Psoas muscle (tissue), 8 donors: ENCODE data around the gene NRCAM. TPM values are rescaled to one million over a fixed set of nuclear protein-coding genes. Genes with fewer than 3 reads are reported as not detected.

Experiments
- ATAC-seq, 4 donors: fragments of 200-7000 bp; cut with Tn5 transposase; one replicate each; pipeline ENCODE4 v1.9.1; 2020; ENCODE audit warnings: moderate library complexity in 3 of 4, mild to moderate bottlenecking in 2 of 4
- DNase-seq, 2 donors: peaks; one replicate each; pipeline ENCODE4 v3.0.0-alpha.2; 2020
- H3K27ac ChIP-seq: fragments of 200-600 bp; one replicate; pipeline ENCODE4 v1.8.0; 2022
- H3K27me3 ChIP-seq, 3 donors: fragments of 200-600 bp in 1 of 3; one replicate each; pipeline versions ENCODE4 v1.6.1 to v1.8.0; 2013 to 2022; ENCODE audit warnings: low read length in 2 of 3, mild to moderate bottlenecking in 2 of 3, moderate library complexity in 1 of 3; ENCODE audit not compliant: insufficient read depth in 3 of 3
- H3K36me3 ChIP-seq, 2 donors: fragments of 200-600 bp in 1 of 2; one replicate each; pipeline versions ENCODE4 v1.6.1 to v1.8.0; 2013 to 2022; ENCODE audit warnings: low read depth in 1 of 2, mild to moderate bottlenecking in 1 of 2, moderate library complexity in 1 of 2; ENCODE audit not compliant: insufficient read depth in 1 of 2
- H3K4me1 ChIP-seq: fragments of 200-600 bp; one replicate; pipeline ENCODE4 v1.8.0; 2022
- H3K4me3 ChIP-seq: fragments of 200-600 bp; one replicate; pipeline ENCODE4 v1.8.0; 2022; ENCODE audit warnings: mild to moderate bottlenecking
- H3K9me3 ChIP-seq: fragments of 200-600 bp; one replicate; pipeline ENCODE4 v1.8.0; 2022
- WGBS, 3 donors: extraction: QIAGEN DNeasy Blood & Tissue Kit; methylation state at CpG; one replicate each; pipeline versions ENCODE4 v1.1.6 to v1.1.7; 2013; 5-methylcytosine and 5-hydroxymethylcytosine counted together
- intact Hi-C, 2 donors: fragments of 100-400 bp; cut with DNase I; formaldehyde crosslinking; loops; one replicate each; pipeline versions ENCODE4 v1.11.0 to v1.14.2; 2022
- polyA plus RNA-seq, 3 donors: library from polyadenylated mRNA; stranded (reverse); fragments of 200-250 nt; gene quantifications; one replicate each; pipeline ENCODE4 v1.2.3, GENCODE V29; 2013
- total RNA-seq, 4 donors: library from RNA; stranded (reverse); fragmentation: NEBNext Ultra II Directional in 2 of 4; extraction: Animal tissue kit (Norgen Biotek cat#: 25700) in 2 of 4; gene quantifications; one replicate each; pipeline versions ENCODE4 v1.2.1 to v1.2.4, GENCODE V29; 2021 to 2023
- TF ChIP-seq, protein P1 (sequence below): fragments of 200-600 bp; IDR thresholded peaks from one replicate; pipeline ENCODE4 v1.8.0; 2022; ENCODE audit warnings: antibody characterized with exemption
- donor health status: healthy with polysubstance abuse.
- donor health status: DM: no; HTN: no; CAD: no; lungs with moderate emphysema.
- donor health status: Bipolar disorder and iron deficiency.
- donor health status: healthy.
- donor health status: DM: yes; HTN: yes; CAD: no.
- donor health status: DM: no; HTN: no; CAD: no.
- donor health status: DM: no; HTN: no; CAD: no.
- donor health status: DM: yes; HTN: yes; CAD: no.

The NRCAM gene
- total and polyA plus RNA-seq, 7 donors: 0.06 to 1.8 (median 0.55) TPM

DNA sequence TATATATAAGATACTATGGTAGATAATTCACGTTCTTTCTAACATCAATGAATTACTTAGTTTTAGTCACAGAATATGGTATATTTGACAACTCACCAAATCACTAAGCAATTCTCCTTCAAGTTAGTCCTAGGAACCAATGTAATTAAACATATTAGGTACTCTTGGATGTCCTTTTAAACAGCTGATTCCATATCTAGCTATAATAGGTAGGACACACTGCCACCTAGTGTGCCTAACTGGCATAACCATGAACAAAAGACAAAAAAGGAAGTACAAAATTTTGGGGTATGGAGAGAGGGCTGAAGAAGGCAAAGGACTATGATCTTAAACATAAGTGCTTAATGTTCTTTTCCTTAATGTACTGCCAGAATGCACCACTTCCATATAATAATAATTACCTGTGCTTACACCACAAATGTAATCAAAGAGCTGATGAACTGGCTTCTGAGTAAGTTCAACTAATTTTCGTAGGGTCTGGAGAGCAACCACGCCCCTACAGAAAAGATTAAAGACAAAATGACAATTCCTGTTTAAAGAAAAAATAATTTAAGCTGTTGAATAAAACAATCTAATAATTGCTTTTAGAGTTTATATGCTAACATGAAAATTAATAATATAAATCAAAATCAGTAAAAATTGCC is 41.0 kb upstream of the NRCAM start:
- WGBS, 3 donors: 88 to 94% (median 90%) methylated on average over 3 of the region's 3 CpGs
- Histone ChIP-seq H3K9me3 (no peaks in the 10 kb centered on the region), H3K4me3 (no peak overlapping the region), H3K27ac (no peak overlapping the region), H3K4me1 (no peaks in the 10 kb centered on the region), H3K36me3 (peaks cover 3 to 85% of the 10 kb centered on the region in 2 donors), H3K27me3 (no peaks in the 10 kb centered on the region)
- TF ChIP-seq, protein P1, sequence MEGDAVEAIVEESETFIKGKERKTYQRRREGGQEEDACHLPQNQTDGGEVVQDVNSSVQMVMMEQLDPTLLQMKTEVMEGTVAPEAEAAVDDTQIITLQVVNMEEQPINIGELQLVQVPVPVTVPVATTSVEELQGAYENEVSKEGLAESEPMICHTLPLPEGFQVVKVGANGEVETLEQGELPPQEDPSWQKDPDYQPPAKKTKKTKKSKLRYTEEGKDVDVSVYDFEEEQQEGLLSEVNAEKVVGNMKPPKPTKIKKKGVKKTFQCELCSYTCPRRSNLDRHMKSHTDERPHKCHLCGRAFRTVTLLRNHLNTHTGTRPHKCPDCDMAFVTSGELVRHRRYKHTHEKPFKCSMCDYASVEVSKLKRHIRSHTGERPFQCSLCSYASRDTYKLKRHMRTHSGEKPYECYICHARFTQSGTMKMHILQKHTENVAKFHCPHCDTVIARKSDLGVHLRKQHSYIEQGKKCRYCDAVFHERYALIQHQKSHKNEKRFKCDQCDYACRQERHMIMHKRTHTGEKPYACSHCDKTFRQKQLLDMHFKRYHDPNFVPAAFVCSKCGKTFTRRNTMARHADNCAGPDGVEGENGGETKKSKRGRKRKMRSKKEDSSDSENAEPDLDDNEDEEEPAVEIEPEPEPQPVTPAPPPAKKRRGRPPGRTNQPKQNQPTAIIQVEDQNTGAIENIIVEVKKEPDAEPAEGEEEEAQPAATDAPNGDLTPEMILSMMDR: peak; percentile 80
- ATAC-seq (peak; percentile 37 to 79 (median 65)), DNase-seq (no peak)
- intact Hi-C loops: loop anchor here (2.0 to 10.0 kb wide), 2 partner anchors 312 to 314 kb away; no protein-coding TSS in a partner anchor

DNA sequence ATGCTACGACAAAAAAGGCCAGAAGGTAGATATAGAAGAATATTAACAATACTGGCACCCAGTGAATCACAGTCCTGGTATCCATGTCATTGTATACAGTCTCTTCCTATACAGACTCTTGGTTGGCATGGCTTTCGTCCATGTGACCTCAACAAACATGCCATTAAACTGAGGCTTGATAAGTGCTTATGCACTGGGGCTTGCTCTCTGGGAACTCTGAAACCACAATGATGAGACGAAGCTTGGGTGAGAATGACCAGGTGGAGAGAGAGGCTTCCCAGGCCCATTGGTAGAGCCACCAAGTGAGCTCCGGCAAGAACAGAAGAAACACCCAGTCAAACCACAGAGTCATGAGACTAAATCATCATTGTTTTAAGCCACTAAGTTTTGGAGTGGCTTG is 36.5 kb upstream of the NRCAM start:
- Histone ChIP-seq H3K4me3 (no peak overlapping the region), H3K27ac (no peak overlapping the region), H3K27me3 (no peaks in the 10 kb centered on the region), H3K36me3 (peaks cover 3 to 82% of the 10 kb centered on the region in 2 donors), H3K9me3 (no peaks in the 10 kb centered on the region), H3K4me1 (no peaks in the 10 kb centered on the region)
- intact Hi-C loops: loop anchor here in 1 of 2 donors (10.0 kb wide), 1 partner anchor 308 kb away; no protein-coding TSS in a partner anchor
- DNase-seq (no peak), ATAC-seq (no peak)
- 96 to 98% (median 96%) methylated on average over 4 of the region's 4 CpGs for WGBS, 3 donors
- TF ChIP-seq, protein P1: no peak

- TF ChIP-seq, protein P1: no peak
- Histone ChIP-seq H3K27ac (no peak overlapping the region), H3K4me1 (no peaks in the 10 kb centered on the region), H3K4me3 (no peak overlapping the region), H3K9me3 (no peaks in the 10 kb centered on the region), H3K36me3 (peaks cover 0 to 82% of the 10 kb centered on the region in 2 donors), H3K27me3 (no peaks in the 10 kb centered on the region)
- intact Hi-C loops: no loop called here
- WGBS, 3 donors: 90 to 93% (median 92%) methylated on average over 4 of the region's 4 CpGs
- ATAC-seq: no peak
- DNase-seq: no peak
Measured at GRCh38 chr7:108488768-108489538, 32.7 kb upstream of the NRCAM start.

DNA sequence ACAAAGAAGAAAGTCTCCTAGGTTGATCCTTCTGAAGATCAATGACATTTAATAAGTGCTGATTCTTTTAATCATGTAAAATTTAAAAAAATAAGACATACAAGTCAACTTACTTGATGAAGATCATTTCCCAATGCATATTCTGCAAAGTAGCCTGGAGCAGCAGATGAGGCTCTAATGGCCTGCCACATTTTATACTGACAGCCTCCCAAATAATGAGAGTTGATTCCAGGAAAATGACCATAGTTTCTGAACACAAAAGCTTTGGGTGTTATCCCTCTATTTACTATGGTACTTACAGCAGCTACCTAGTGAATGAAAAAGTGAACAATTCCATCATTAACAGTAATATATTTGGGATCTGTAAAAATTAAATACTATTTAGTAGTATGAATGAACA is 31.4 kb upstream of the NRCAM start:
- Histone ChIP-seq H3K9me3 (no peaks in the 10 kb centered on the region), H3K27ac (no peak overlapping the region), H3K27me3 (no peaks in the 10 kb centered on the region), H3K4me3 (no peak overlapping the region), H3K4me1 (no peaks in the 10 kb centered on the region), H3K36me3 (peaks cover 0 to 89% of the 10 kb centered on the region in 2 donors)
- DNase-seq: no peak
- TF ChIP-seq, protein P1: no peak
- intact Hi-C loops: no loop called here
- no peak for ATAC-seq
